CD8-positive, alpha-beta memory T cell (primary cell): ENCODE measurements around the gene CPOX. TPM values are rescaled to one million over a fixed set of nuclear protein-coding genes. Genes with fewer than 3 reads are reported as not detected.

ENCODE experiments used
- CTCF ChIA-PET: fragments of 350-600 bp; sonication (Branson Sonifier 250); formaldehyde crosslinking; loops from one replicate; lab custom pipeline; 2021; ENCODE audit warnings: antibody characterized with exemption; lab: Charles Lee
- POLR2A ChIA-PET: fragments of 350-600 bp; sonication (Branson Sonifier 250); formaldehyde crosslinking; loops from one replicate; lab custom pipeline; 2021; ENCODE audit warnings: antibody characterized with exemption; lab: Charles Lee
- DNase-seq, 5 donors: peaks; one replicate each; pipeline versions ENCODE4 v3.0.0 to v3.0.0-alpha.2; 2020 to 2022; ENCODE audit warnings: mixed read lengths in 1 of 5
- H3K27ac ChIP-seq: one replicate; pipeline ENCODE4 v1.7.0; 2013; ENCODE audit warnings: low read depth, mild to moderate bottlenecking, low read length, moderate library complexity
- H3K27me3 ChIP-seq: 2 replicates; pipeline ENCODE4 v1.7.0; 2013; ENCODE audit warnings: low read length, mild to moderate bottlenecking; ENCODE audit not compliant: insufficient read depth, poor library complexity, severe bottlenecking
- H3K36me3 ChIP-seq: 2 replicates; pipeline ENCODE4 v1.7.0; 2013; ENCODE audit warnings: mild to moderate bottlenecking, low read length, moderate library complexity; ENCODE audit not compliant: insufficient read depth
- H3K4me1 ChIP-seq: 2 replicates; pipeline ENCODE4 v1.7.0; 2013; ENCODE audit warnings: mild to moderate bottlenecking, low read length, moderate library complexity; ENCODE audit not compliant: insufficient read depth
- H3K4me3 ChIP-seq: 2 replicates; pipeline ENCODE4 v1.7.0; 2013; ENCODE audit warnings: mild to moderate bottlenecking, low read length
- H3K9me3 ChIP-seq: 2 replicates; pipeline ENCODE4 v1.7.0; 2013; ENCODE audit warnings: mild to moderate bottlenecking, low read length
- H3K27ac Mint-ChIP-seq, 8 donors: one replicate each; pipeline ENCODE4 v1.8.0; 2020 to 2021; ENCODE audit warnings: mixed read lengths in 8 of 8, mild to moderate bottlenecking in 6 of 8, inconsistent platforms in 3 of 8, moderate library complexity in 3 of 8
- H3K27me3 Mint-ChIP-seq, 2 donors: one replicate each; pipeline ENCODE4 v1.8.0; 2020 to 2021; ENCODE audit warnings: mixed read lengths in 2 of 2, mild to moderate bottlenecking in 1 of 2, moderate library complexity in 1 of 2
- H3K36me3 Mint-ChIP-seq, 3 donors: one replicate each; pipeline ENCODE4 v1.8.0; 2020 to 2021; ENCODE audit warnings: mixed read lengths in 3 of 3, inconsistent platforms in 1 of 3, mild to moderate bottlenecking in 1 of 3
- H3K4me1 Mint-ChIP-seq, 3 donors: one replicate each; pipeline ENCODE4 v1.8.0; 2020 to 2021; ENCODE audit warnings: mixed read lengths in 3 of 3, inconsistent platforms in 1 of 3, mild to moderate bottlenecking in 1 of 3
- H3K4me3 Mint-ChIP-seq, 7 donors: one replicate each; pipeline ENCODE4 v1.8.0; 2020 to 2021; ENCODE audit warnings: mixed read lengths in 7 of 7, mild to moderate bottlenecking in 6 of 7, moderate library complexity in 4 of 7, inconsistent platforms in 2 of 7
- H3K9me3 Mint-ChIP-seq, 5 donors: one replicate each; pipeline ENCODE4 v1.8.0; 2020 to 2022; ENCODE audit warnings: mixed read lengths in 5 of 5, mild to moderate bottlenecking in 3 of 5, moderate library complexity in 2 of 5, inconsistent platforms in 1 of 5
- polyA plus RNA-seq: library from polyadenylated mRNA; unstranded; fragments of 300-500 nt; fragmentation: Illumina TruSeq; gene quantifications from one replicate; pipeline ENCODE4 v1.2.3, GENCODE V29; 2021
- total RNA-seq, 2 experiments: library from RNA; stranded (reverse); gene quantifications; one replicate each; pipeline ENCODE4 v1.2.3, GENCODE V29; 2021

The CPOX gene
- total and polyA plus RNA-seq, 3 experiments from 2014 or later = 6.4 to 79.9 (median 76.3) TPM

GRCh38 chr3:98548544-98548943 is 44.9 kb downstream of the CPOX start:
- peak overlapping the region in 7 of 8 donors; percentile 24 to 82 (median 65) for H3K27ac Mint-ChIP-seq
- CTCF ChIA-PET = no interaction called here
- Histone ChIP-seq H3K27ac (no peak overlapping the region), H3K27me3 (no peaks in the 10 kb centered on the region), H3K4me3 (no peak overlapping the region), H3K4me1 (peaks cover 28% of the 10 kb centered on the region), H3K36me3 (no peaks in the 10 kb centered on the region), H3K9me3 (no peaks in the 10 kb centered on the region)
- peaks cover 0 to 6% (median 1%) of the 10 kb centered on the region in 3 donors for H3K36me3 Mint-ChIP-seq
- no peaks in the 10 kb centered on the region for H3K9me3 Mint-ChIP-seq
- peaks cover 59 to 82% (median 73%) of the 10 kb centered on the region in 3 donors for H3K4me1 Mint-ChIP-seq
- no peaks in the 10 kb centered on the region for H3K27me3 Mint-ChIP-seq
- no peak for DNase-seq
- peak overlapping the region in 3 of 7 donors; percentile 15 to 42 (median 34) for H3K4me3 Mint-ChIP-seq
- POLR2A ChIA-PET = interaction anchor here (0.5 kb wide), 1 partner anchor 16 kb away, joined by 4 read pairs; no protein-coding TSS in a partner anchor

GRCh38 chr3:98545940-98546339 is 47.5 kb downstream of the CPOX start:
- no peaks in the 10 kb centered on the region for H3K36me3 ChIP-seq
- H3K4me1 Mint-ChIP-seq = peaks cover 40 to 80% (median 70%) of the 10 kb centered on the region in 3 donors
- H3K27ac ChIP-seq = no peak overlapping the region
- H3K4me3 Mint-ChIP-seq = peak overlapping the region; percentile 8 to 70 (median 66)
- H3K9me3 Mint-ChIP-seq = no peaks in the 10 kb centered on the region
- H3K9me3 ChIP-seq = no peaks in the 10 kb centered on the region
- ChIA-PET CTCF (interaction anchor here (1.4 to 1.7 kb wide), 3 partner anchors 9 to 23 kb away, joined by 3 to 4 read pairs (median 3); partner anchors contain the start of gene CLDND1), POLR2A (interaction anchor here (0.6 to 1.5 kb wide), 5 partner anchors 9 to 23 kb away, joined by 3 to 8 read pairs (median 4); partner anchors contain the start of gene CLDND1)
- H3K27ac Mint-ChIP-seq = peak overlapping the region in 7 of 8 donors; percentile 31 to 89 (median 81)
- H3K27me3 ChIP-seq = no peaks in the 10 kb centered on the region
- peaks cover 9% of the 10 kb centered on the region for H3K4me1 ChIP-seq
- H3K4me3 ChIP-seq = no peak overlapping the region
- H3K36me3 Mint-ChIP-seq = peaks cover 0 to 11% (median under 1%) of the 10 kb centered on the region in 3 donors
- DNase-seq = no peak
- no peaks in the 10 kb centered on the region for H3K27me3 Mint-ChIP-seq

- Histone ChIP-seq H3K9me3 (no peaks in the 10 kb centered on the region), H3K27ac (no peak overlapping the region), H3K4me3 (no peak overlapping the region), H3K27me3 (no peaks in the 10 kb centered on the region), H3K4me1 (no peaks in the 10 kb centered on the region), H3K36me3 (no peaks in the 10 kb centered on the region)
- CTCF ChIA-PET = no interaction called here
- H3K27ac Mint-ChIP-seq = peak overlapping the region in 2 of 8 donors; percentile 32
- no peak overlapping the region for H3K4me3 Mint-ChIP-seq
- H3K4me1 Mint-ChIP-seq = peaks cover 26 to 66% (median 61%) of the 10 kb centered on the region in 3 donors
- H3K9me3 Mint-ChIP-seq = no peaks in the 10 kb centered on the region
- no peaks in the 10 kb centered on the region for H3K27me3 Mint-ChIP-seq
- H3K36me3 Mint-ChIP-seq = peaks cover 0 to 7% (median 3%) of the 10 kb centered on the region in 3 donors
- POLR2A ChIA-PET = interaction anchor here (0.7 to 2.2 kb wide), 3 partner anchors 14 to 51 kb away, joined by 3 to 8 read pairs (median 3); partner anchors contain the start of genes CLDND1 and CPOX
- no peak for DNase-seq
Observed at GRCh38 chr3:98542623-98543022, 50.8 kb downstream of the CPOX start.

DNA sequence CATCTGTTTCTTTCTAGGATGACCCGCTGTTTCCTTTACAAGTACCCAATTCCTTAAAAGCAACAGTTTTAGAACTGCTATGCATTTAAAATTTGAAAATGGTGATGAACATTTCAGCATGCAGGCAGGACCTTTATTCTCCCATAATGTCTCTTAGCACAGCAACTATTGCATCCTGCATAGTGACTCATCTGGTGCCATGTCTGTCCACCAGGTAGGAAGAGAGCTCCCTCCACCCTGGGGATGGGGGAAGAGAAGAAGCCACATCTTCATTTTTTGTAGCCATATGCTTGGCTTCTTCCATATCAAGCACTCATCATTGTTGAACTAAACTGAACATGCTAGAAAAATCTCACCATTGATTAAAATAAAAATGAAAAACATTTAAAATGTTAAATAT is 51.7 kb downstream of the CPOX start:
- Histone ChIP-seq H3K9me3 (no peaks in the 10 kb centered on the region), H3K27me3 (no peaks in the 10 kb centered on the region), H3K27ac (no peak overlapping the region), H3K36me3 (no peaks in the 10 kb centered on the region), H3K4me1 (no peaks in the 10 kb centered on the region), H3K4me3 (no peak overlapping the region)
- DNase-seq = no peak
- Mint-ChIP-seq H3K27me3 (no peaks in the 10 kb centered on the region), H3K27ac (peak overlapping the region in 4 of 8 donors; percentile 12 to 78 (median 54)), H3K4me3 (peak overlapping the region in 1 of 7 donors; percentile 2), H3K9me3 (no peaks in the 10 kb centered on the region), H3K36me3 (peaks cover 0 to 7% (median 5%) of the 10 kb centered on the region in 3 donors), H3K4me1 (peaks cover 26 to 69% (median 67%) of the 10 kb centered on the region in 3 donors)
- CTCF ChIA-PET = interaction anchor here (0.8 to 1.6 kb wide), 2 partner anchors 14 to 31 kb away, joined by 3 to 4 read pairs; no protein-coding TSS in a partner anchor
- POLR2A ChIA-PET = interaction anchor here (1.0 to 2.2 kb wide), 3 partner anchors 15 to 52 kb away, joined by 3 to 8 read pairs (median 5); no protein-coding TSS in a partner anchor

DNA sequence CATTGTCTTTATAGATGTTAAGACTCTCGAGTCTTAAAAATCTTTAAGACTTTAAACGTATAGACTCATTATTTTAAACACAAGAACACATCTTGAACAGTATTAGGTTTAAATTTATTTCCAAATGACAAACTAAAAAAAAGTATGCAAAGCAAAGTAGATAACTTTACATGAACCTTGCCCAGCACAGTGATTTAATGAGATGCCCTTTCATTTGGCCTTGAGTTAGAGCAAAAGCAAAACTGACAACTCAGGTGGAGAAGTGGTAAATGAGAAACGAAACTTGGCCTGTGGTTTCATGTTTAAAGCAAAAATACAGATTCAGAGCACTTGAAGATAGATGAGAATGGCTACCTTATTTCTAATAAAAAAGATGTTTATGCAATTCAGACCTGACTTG is 53.1 kb downstream of the CPOX start:
- Mint-ChIP-seq H3K27ac (peak overlapping the region; percentile 17 to 91 (median 74)), H3K27me3 (no peaks in the 10 kb centered on the region), H3K36me3 (peaks cover 0 to 10% (median 7%) of the 10 kb centered on the region in 3 donors), H3K4me3 (peak overlapping the region in 6 of 7 donors; percentile 17 to 74 (median 49)), H3K9me3 (no peaks in the 10 kb centered on the region), H3K4me1 (peaks cover 20 to 68% (median 67%) of the 10 kb centered on the region in 3 donors)
- Histone ChIP-seq H3K27me3 (no peaks in the 10 kb centered on the region), H3K27ac (no peak overlapping the region), H3K9me3 (no peaks in the 10 kb centered on the region), H3K4me1 (no peaks in the 10 kb centered on the region), H3K36me3 (no peaks in the 10 kb centered on the region), H3K4me3 (no peak overlapping the region)
- ChIA-PET POLR2A (interaction anchor here (1.4 to 2.2 kb wide), 3 partner anchors 16 to 53 kb away, joined by 3 to 11 read pairs (median 8); no protein-coding TSS in a partner anchor), CTCF (interaction anchor here (1.6 kb wide), 1 partner anchor 15 kb away, joined by 4 read pairs; no protein-coding TSS in a partner anchor)
- no peak for DNase-seq

- Histone ChIP-seq H3K27ac (no peak overlapping the region), H3K36me3 (no peaks in the 10 kb centered on the region), H3K4me1 (no peaks in the 10 kb centered on the region), H3K27me3 (no peaks in the 10 kb centered on the region), H3K4me3 (no peak overlapping the region), H3K9me3 (no peaks in the 10 kb centered on the region)
- H3K27me3 Mint-ChIP-seq = no peaks in the 10 kb centered on the region
- H3K4me3 Mint-ChIP-seq = peak overlapping the region in 4 of 7 donors; percentile 35 to 77 (median 66)
- peaks cover 0 to 13% (median 1%) of the 10 kb centered on the region in 3 donors for H3K36me3 Mint-ChIP-seq
- no peaks in the 10 kb centered on the region for H3K9me3 Mint-ChIP-seq
- DNase-seq = no peak
- POLR2A ChIA-PET = interaction anchor here (1.1 to 2.8 kb wide), 5 partner anchors 11 to 36 kb away, joined by 3 to 21 read pairs (median 6); no protein-coding TSS in a partner anchor
- peaks cover 30 to 70% (median 62%) of the 10 kb centered on the region in 3 donors for H3K4me1 Mint-ChIP-seq
- peak overlapping the region in 3 of 8 donors; percentile 50 to 67 (median 65) for H3K27ac Mint-ChIP-seq
- CTCF ChIA-PET = interaction anchor here (1.2 to 1.4 kb wide), 3 partner anchors 9 to 38 kb away, joined by 3 to 5 read pairs (median 5); partner anchors contain the start of gene CLDND1
Observed at GRCh38 chr3:98536456-98537017, 56.9 kb downstream of the CPOX start.

DNA sequence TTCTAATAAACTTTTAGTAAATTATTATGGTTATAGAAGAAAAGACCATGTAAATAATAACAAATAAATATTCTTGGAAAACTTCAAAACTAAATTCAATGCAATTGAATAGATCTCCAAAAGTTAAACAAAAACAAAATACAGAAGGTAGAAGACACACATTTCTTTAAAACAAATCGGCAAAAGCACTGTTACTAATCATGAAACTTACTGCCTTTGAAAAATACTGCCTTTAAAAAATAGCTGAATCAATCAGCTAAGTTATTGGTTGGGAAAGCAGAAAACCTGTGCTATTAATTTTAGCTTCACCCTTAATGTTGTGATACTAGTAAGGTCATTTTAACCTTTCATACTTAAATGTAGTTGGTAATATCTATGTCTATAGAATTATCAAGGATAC is 58.7 kb downstream of the CPOX start:
- POLR2A ChIA-PET = interaction anchor here (0.6 to 1.2 kb wide), 3 partner anchors 12 to 30 kb away, joined by 3 to 7 read pairs (median 5); partner anchors contain the start of gene CLDND1
- CTCF ChIA-PET = no interaction called here
- Mint-ChIP-seq H3K9me3 (no peaks in the 10 kb centered on the region), H3K27me3 (no peaks in the 10 kb centered on the region), H3K36me3 (peaks cover 0 to 13% (median 0%) of the 10 kb centered on the region in 3 donors), H3K4me1 (peaks cover 18 to 66% (median 63%) of the 10 kb centered on the region in 3 donors), H3K27ac (peak overlapping the region in 1 of 8 donors; percentile 70), H3K4me3 (peak overlapping the region in 2 of 7 donors; percentile 43 to 64)
- Histone ChIP-seq H3K4me3 (no peak overlapping the region), H3K27ac (no peak overlapping the region), H3K27me3 (no peaks in the 10 kb centered on the region), H3K36me3 (no peaks in the 10 kb centered on the region), H3K4me1 (no peaks in the 10 kb centered on the region), H3K9me3 (no peaks in the 10 kb centered on the region)
- no peak for DNase-seq
